IMR-90 (cell line): Measurements from ENCODE around the gene CCDC88B. TPM values are rescaled to one million over a fixed set of nuclear protein-coding genes. Genes with fewer than 3 reads are reported as not detected.

Experiments
- ATAC-seq: fragments of 200-7000 bp; cut with Tn5 transposase; 2 replicates; pipeline ENCODE4 v1.9.1; 2020; ENCODE audit warnings: low read depth, mild to moderate bottlenecking, moderate library complexity
- BruUV-seq: library from RNA; stranded (reverse); fragments of 400-500 nt; replicated peaks from 2 replicates; lab custom pipeline; 2021; lab: Mats Ljungman, UMichigan
- CTCF ChIA-PET: fragments of 300-600 bp; formaldehyde crosslinking; extraction: SDS; loops from one replicate; lab custom pipeline; 2021; ENCODE audit warnings: antibody characterized with exemption; lab: Yijun Ruan, JAX
- POLR2A ChIA-PET: fragments of 300-600 bp; sonication (Branson Sonifier 250); formaldehyde crosslinking; loops from one replicate; lab custom pipeline; 2022; ENCODE audit warnings: antibody characterized with exemption; ENCODE audit not compliant: unreplicated experiment; lab: Charles Lee
- DNase-seq: peaks from one replicate; pipeline ENCODE4 v3.0.0; 2013
- H2AFZ ChIP-seq: replicated peaks from 2 replicates; pipeline ENCODE3; 2013; ENCODE audit warnings: low read length, mild to moderate bottlenecking; ENCODE audit not compliant: poor library complexity
- H2AK5ac ChIP-seq: 2 replicates; pipeline ENCODE4 v1.6.1; 2013; ENCODE audit warnings: low read depth, low read length, inconsistent platforms
- H2AK9ac ChIP-seq: replicated peaks from 2 replicates; pipeline ENCODE3; 2013; ENCODE audit warnings: mild to moderate bottlenecking, low read depth, low read length, moderate library complexity; ENCODE audit not compliant: poor library complexity
- H2BK120ac ChIP-seq: 2 replicates; pipeline ENCODE4 v1.6.1; 2013; ENCODE audit warnings: low read depth, low read length, inconsistent platforms
- H2BK15ac ChIP-seq: 3 replicates; pipeline ENCODE4 v1.6.1; 2013; ENCODE audit warnings: low read depth, low read length, inconsistent platforms
- H2BK20ac ChIP-seq: 2 replicates; pipeline ENCODE4 v1.6.1; 2013; ENCODE audit warnings: low read depth, mild to moderate bottlenecking, inconsistent platforms, low read length, moderate library complexity
- H2BK5ac ChIP-seq: 2 replicates; pipeline ENCODE4 v1.6.1; 2013; ENCODE audit warnings: mild to moderate bottlenecking, low read depth, low read length, inconsistent platforms; ENCODE audit not compliant: poor library complexity, severe bottlenecking
- H3K14ac ChIP-seq: replicated peaks from 2 replicates; pipeline ENCODE4 v1.6.1; 2013; ENCODE audit warnings: low read depth, low read length, inconsistent platforms
- H3K18ac ChIP-seq: 2 replicates; pipeline ENCODE4 v1.6.1; 2013; ENCODE audit warnings: low read depth, low read length, control low read depth
- H3K23ac ChIP-seq: 2 replicates; pipeline ENCODE4 v1.6.1; 2013; ENCODE audit warnings: low read depth, low read length, inconsistent platforms
- H3K27ac ChIP-seq: 2 replicates; pipeline ENCODE4 v1.5.1; 2013; ENCODE audit warnings: mild to moderate bottlenecking, control low read depth, low read length; ENCODE audit not compliant: insufficient read depth
- H3K27me3 ChIP-seq: 2 replicates; pipeline ENCODE4 v1.6.1; 2013; ENCODE audit warnings: low read length; ENCODE audit not compliant: control insufficient read depth, insufficient read depth
- H3K36me3 ChIP-seq: 2 replicates; pipeline ENCODE4 v1.6.1; 2013; ENCODE audit warnings: low read length, mixed read lengths; ENCODE audit not compliant: control insufficient read depth, insufficient read depth
- H3K4ac ChIP-seq: 2 replicates; pipeline ENCODE4 v1.6.1; 2013; ENCODE audit warnings: low read depth, low read length, inconsistent platforms
- H3K4me1 ChIP-seq: 2 replicates; pipeline ENCODE4 v1.6.1; 2013; ENCODE audit warnings: low read length, mixed read lengths; ENCODE audit not compliant: control insufficient read depth, insufficient read depth
- H3K4me2 ChIP-seq: 2 replicates; pipeline ENCODE4 v1.6.1; 2013; ENCODE audit warnings: low read depth, mild to moderate bottlenecking, control low read depth, low read length, moderate library complexity
- H3K4me3 ChIP-seq: 2 replicates; pipeline ENCODE4 v1.5.1; 2013; ENCODE audit warnings: low read depth, mild to moderate bottlenecking, control low read depth, low read length, moderate library complexity; ENCODE audit not compliant: insufficient read depth
- H3K56ac ChIP-seq: 2 replicates; pipeline ENCODE4 v1.6.1; 2013; ENCODE audit warnings: low read length, inconsistent platforms; ENCODE audit not compliant: insufficient read depth; ENCODE audit errors: extremely low read depth
- H3K79me1 ChIP-seq, 2 experiments: 2 replicates each; pipeline ENCODE4 v1.6.1; 2013; ENCODE audit warnings: low read length in 2 of 2, inconsistent platforms in 1 of 2, low read depth in 1 of 2
- H3K9ac ChIP-seq: 2 replicates; pipeline ENCODE4 v1.6.1; 2013; ENCODE audit warnings: low read depth, low read length, control low read depth
- H3K9me1 ChIP-seq: 2 replicates; pipeline ENCODE4 v1.6.1; 2013; ENCODE audit warnings: low read length, inconsistent platforms; ENCODE audit not compliant: insufficient read depth
- H3K9me3 ChIP-seq: 2 replicates; pipeline ENCODE4 v1.6.1; 2013; ENCODE audit warnings: low read length; ENCODE audit not compliant: control insufficient read depth, insufficient read depth
- H4K20me1 ChIP-seq: 2 replicates; pipeline ENCODE4 v1.6.1; 2013; ENCODE audit warnings: low read length, inconsistent platforms; ENCODE audit not compliant: insufficient read depth
- H4K5ac ChIP-seq: 2 replicates; pipeline ENCODE4 v1.6.1; 2013; ENCODE audit warnings: mild to moderate bottlenecking, low read depth, low read length, control low read depth
- H4K8ac ChIP-seq, 2 experiments: 2 replicates each; pipeline ENCODE4 v1.6.1; 2013; ENCODE audit warnings: low read depth in 2 of 2, low read length in 2 of 2, control low read depth in 1 of 2, inconsistent platforms in 1 of 2
- H4K91ac ChIP-seq: 2 replicates; pipeline ENCODE4 v1.6.1; 2013; ENCODE audit warnings: low read depth, low read length, inconsistent platforms; ENCODE audit not compliant: insufficient read depth
- BHLHE40 ChIP-seq: fragments of 150-350 bp; IDR thresholded peaks from 2 replicates; pipeline ENCODE4 v1.6.1; 2016; ENCODE audit warnings: mild to moderate bottlenecking, low read depth, low read length
- CTCF ChIP-seq: conservative IDR thresholded peaks from 2 replicates; pipeline ENCODE4 v1.5.1; 2012; ENCODE audit warnings: mild to moderate bottlenecking, low read depth, low read length, improper control_type of control experiment
- FOS ChIP-seq: fragments of 150-350 bp; IDR thresholded peaks from 2 replicates; pipeline ENCODE4 v1.6.1; 2016; ENCODE audit warnings: low read depth, low read length
- MAFK ChIP-seq: IDR thresholded peaks from 2 replicates; pipeline ENCODE4 v1.6.1; 2012; ENCODE audit warnings: low read depth, low read length, improper control_type of control experiment
- MAZ ChIP-seq: IDR thresholded peaks from 2 replicates; pipeline ENCODE4 v1.6.1; 2012; ENCODE audit warnings: low read depth, mild to moderate bottlenecking, low read length, improper control_type of control experiment, moderate library complexity, borderline replicate concordance
- MXI1 ChIP-seq: IDR thresholded peaks from 2 replicates; pipeline ENCODE4 v1.6.1; 2012; ENCODE audit warnings: low read depth, mild to moderate bottlenecking, low read length, moderate library complexity, borderline replicate concordance
- NFE2L2 ChIP-seq: fragments of 150-350 bp; IDR thresholded peaks from 2 replicates; pipeline ENCODE4 v1.6.1; 2016; ENCODE audit warnings: low read depth, mild to moderate bottlenecking, low read length
- POLR2A ChIP-seq: IDR thresholded peaks from 2 replicates; pipeline ENCODE4 v1.6.1; 2012; ENCODE audit warnings: mild to moderate bottlenecking, low read depth, low read length
- RAD21 ChIP-seq: IDR thresholded peaks from 2 replicates; pipeline ENCODE4 v1.6.1; 2012; ENCODE audit warnings: low read length, improper control_type of control experiment
- RCOR1 ChIP-seq: IDR thresholded peaks from 2 replicates; pipeline ENCODE4 v1.6.1; 2012; ENCODE audit warnings: mild to moderate bottlenecking, low read length, improper control_type of control experiment; ENCODE audit not compliant: insufficient replicate concordance
- RFX5 ChIP-seq: IDR thresholded peaks from 2 replicates; pipeline ENCODE4 v1.8.0; 2012; ENCODE audit warnings: low read depth, mild to moderate bottlenecking, low read length, moderate library complexity
- SMC3 ChIP-seq: fragments of 150-350 bp; IDR thresholded peaks from 2 replicates; pipeline ENCODE4 v1.6.1; 2016; ENCODE audit warnings: low read depth, mild to moderate bottlenecking, antibody characterized with exemption, low read length, moderate library complexity
- WGBS, 2 experiments: methylation state at CpG; one replicate each; pipeline versions ENCODE4 v1.1.5 to v1.1.7; 2013; ENCODE audit warnings: missing lambda C conversion rate in 2 of 2; ENCODE audit not compliant: insufficient read length in 1 of 2; ENCODE audit errors: extremely low coverage in 2 of 2; 5-methylcytosine and 5-hydroxymethylcytosine counted together
- dilution Hi-C: fragments of 300-500 bp; cut with HindIII; formaldehyde crosslinking; loops from one replicate; pipeline ENCODE4 v1.14.3; 2018; ENCODE audit warnings: low sequenced_read_pairs; ENCODE audit not compliant: unreplicated experiment
- in situ Hi-C: fragments of 300-500 bp; cut with MboI; formaldehyde crosslinking; loops from 3 replicates; pipeline ENCODE4 v1.14.3; 2019; ENCODE audit warnings: low sequenced_read_pairs, inconsistent platforms, mixed read lengths
- intact Hi-C: fragments of 100-400 bp; cut with micrococcal nuclease; formaldehyde crosslinking; loops from 2 replicates; pipeline ENCODE4 v1.10.0; 2022
- polyA plus RNA-seq, 3 experiments: library from polyadenylated mRNA; depleted of rRNA; stranded (reverse); fragments of >200 nt; gene quantifications; 2 replicates each; pipeline ENCODE4 v1.2.3, GENCODE V29; 2012; ENCODE audit warnings: low replicate concordance in 1 of 3
- total RNA-seq: library from RNA; depleted of rRNA; stranded (reverse); fragments of >200 nt; gene quantifications from 2 replicates; pipeline ENCODE4 v1.2.3, GENCODE V29; 2012
- TF ChIP-seq, protein P1 (sequence below): fragments of 150-350 bp; IDR thresholded peaks from 2 replicates; pipeline ENCODE4 v1.6.1; 2016; ENCODE audit warnings: low read depth, mild to moderate bottlenecking, low read length, moderate library complexity, borderline replicate concordance
- TF ChIP-seq, protein P2 (sequence below): fragments of 150-350 bp; IDR thresholded peaks from 2 replicates; pipeline ENCODE4 v1.6.1; 2017; ENCODE audit warnings: mild to moderate bottlenecking, antibody characterized with exemption, low read length, low read depth

CCDC88B gene
- total and polyA plus RNA-seq, 2 of the 4 experiments (the other 2 are of a cell fraction): 1.3 to 2.5 TPM

DNA sequence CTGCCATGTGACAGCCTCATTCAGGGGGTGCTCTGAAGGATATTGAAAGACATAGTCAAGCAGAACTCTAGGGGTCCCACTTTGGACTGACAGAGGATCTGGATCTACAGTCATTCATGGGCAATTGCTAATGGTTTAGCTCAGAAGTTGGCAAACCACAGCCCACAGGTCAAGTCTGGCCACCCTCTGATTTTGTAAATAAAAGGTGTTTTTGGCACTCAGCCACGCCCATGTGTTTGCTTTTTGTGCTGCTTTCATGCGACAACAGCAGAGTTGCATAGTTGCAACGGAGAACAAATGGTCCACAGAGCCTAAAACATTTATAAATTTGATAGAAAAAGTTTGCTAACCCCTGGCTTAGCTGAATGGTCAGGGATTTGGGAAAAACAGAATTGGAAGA lies 60.7 kb downstream of the CCDC88B start:
- BruUV-seq: no TSS peak
- H2AK5ac ChIP-seq: no peak overlapping the region
- WGBS, 2 experiments: no CpG with 5 or more reads among the region's 3 CpGs

More for the DNA sequence above, 60.7 kb downstream of the CCDC88B start:
- no peaks in the 10 kb centered on the region for H3K36me3 ChIP-seq
- H3K27ac ChIP-seq: no peak overlapping the region
- H3K4me3 ChIP-seq: no peak overlapping the region
- no peak overlapping the region for H2AK9ac ChIP-seq
- no peak overlapping the region for H3K23ac ChIP-seq
- H3K9me3 ChIP-seq: peaks cover 5% of the 10 kb centered on the region
- peaks cover 33% of the 10 kb centered on the region for H3K27me3 ChIP-seq
- DNase-seq: no peak
- ChIA-PET POLR2A (no interaction called here), CTCF (no interaction called here)
- no peaks in the 10 kb centered on the region for H3K79me1 ChIP-seq
- 0 out of 2 replicates have a peak, but pooled peaks cover 2% of the 10 kb centered on the region for H3K9me1 ChIP-seq
- no peak overlapping the region for H3K14ac ChIP-seq
- no peak overlapping the region for H3K56ac ChIP-seq
- dilution Hi-C loops: no loop called here
- H4K8ac ChIP-seq: no peak overlapping the region
- in situ Hi-C loops: no loop called here
- no peak overlapping the region for H2BK120ac ChIP-seq
- intact Hi-C loops: no loop called here
- no peak overlapping the region for H3K4ac ChIP-seq
- ATAC-seq: no peak
- H2BK15ac ChIP-seq: no peak overlapping the region
- no peak overlapping the region for H4K5ac ChIP-seq
- H3K4me1 ChIP-seq: peaks cover 3% of the 10 kb centered on the region; the same call in 1 of the 2 replicates
- no peak overlapping the region for H4K91ac ChIP-seq
- no peak overlapping the region for H3K18ac ChIP-seq
- TF ChIP-seq, protein P1, sequence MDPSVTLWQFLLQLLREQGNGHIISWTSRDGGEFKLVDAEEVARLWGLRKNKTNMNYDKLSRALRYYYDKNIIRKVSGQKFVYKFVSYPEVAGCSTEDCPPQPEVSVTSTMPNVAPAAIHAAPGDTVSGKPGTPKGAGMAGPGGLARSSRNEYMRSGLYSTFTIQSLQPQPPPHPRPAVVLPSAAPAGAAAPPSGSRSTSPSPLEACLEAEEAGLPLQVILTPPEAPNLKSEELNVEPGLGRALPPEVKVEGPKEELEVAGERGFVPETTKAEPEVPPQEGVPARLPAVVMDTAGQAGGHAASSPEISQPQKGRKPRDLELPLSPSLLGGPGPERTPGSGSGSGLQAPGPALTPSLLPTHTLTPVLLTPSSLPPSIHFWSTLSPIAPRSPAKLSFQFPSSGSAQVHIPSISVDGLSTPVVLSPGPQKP: no peak
- TF ChIP-seq SMC3 (no peak), BHLHE40 (no peak), RCOR1 (no peak), POLR2A (no peak), RAD21 (no peak), MXI1 (no peak), MAFK (no peak), MAZ (no peak), RFX5 (no peak), NFE2L2 (no peak), FOS (no peak), CTCF (no peak)
- TF ChIP-seq, protein P2, sequence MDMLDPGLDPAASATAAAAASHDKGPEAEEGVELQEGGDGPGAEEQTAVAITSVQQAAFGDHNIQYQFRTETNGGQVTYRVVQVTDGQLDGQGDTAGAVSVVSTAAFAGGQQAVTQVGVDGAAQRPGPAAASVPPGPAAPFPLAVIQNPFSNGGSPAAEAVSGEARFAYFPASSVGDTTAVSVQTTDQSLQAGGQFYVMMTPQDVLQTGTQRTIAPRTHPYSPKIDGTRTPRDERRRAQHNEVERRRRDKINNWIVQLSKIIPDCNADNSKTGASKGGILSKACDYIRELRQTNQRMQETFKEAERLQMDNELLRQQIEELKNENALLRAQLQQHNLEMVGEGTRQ: no peak
- no peak overlapping the region for H2AFZ ChIP-seq
- H3K4me2 ChIP-seq: no peak overlapping the region
- no peak overlapping the region for H2BK20ac ChIP-seq
- H2BK5ac ChIP-seq: no peak overlapping the region
- no peak overlapping the region for H3K9ac ChIP-seq
- no peaks in the 10 kb centered on the region for H4K20me1 ChIP-seq
